SK-N-MC (cell line): ENCODE data around the gene FKBP10.

Source experiments
- EZH2 ChIP-seq: fragments of 200-600 bp; sonication (generic); IDR thresholded peaks from one replicate; pipeline ENCODE4 v1.6.1; 2017; ENCODE audit warnings: antibody characterized with exemption
- FOXP2 ChIP-seq: optimal IDR thresholded peaks from 2 replicates; pipeline ENCODE3; 2011; ENCODE audit warnings: mild to moderate bottlenecking, moderate library complexity; ENCODE audit not compliant: insufficient read depth; ENCODE audit errors: extremely low read length, control extremely low read depth
- POLR2AphosphoS5 ChIP-seq: IDR thresholded peaks from 2 replicates; pipeline ENCODE4 v1.6.1; 2012; ENCODE audit warnings: mild to moderate bottlenecking, low read depth, low read length, borderline replicate concordance

- TF ChIP-seq EZH2 (no peak), POLR2AphosphoS5 (no peak), FOXP2 (no peak)
These were observed 1.4 kb downstream of the FKBP10 start for GRCh38 chr17:41814195-41814594.
